GM04503 (cell line): ENCODE measurements around the gene BRCA1.
"Not testable (repeated sequence)": the region's sequence is repeated elsewhere in the genome, so short reads cannot be mapped to it uniquely, and the experiment has no call there.

Experiments used
- DNase-seq: peaks from one replicate; pipeline ENCODE4 v3.0.0-alpha.2; 2012; ENCODE audit warnings: low read depth

Gene BRCA1

DNA sequence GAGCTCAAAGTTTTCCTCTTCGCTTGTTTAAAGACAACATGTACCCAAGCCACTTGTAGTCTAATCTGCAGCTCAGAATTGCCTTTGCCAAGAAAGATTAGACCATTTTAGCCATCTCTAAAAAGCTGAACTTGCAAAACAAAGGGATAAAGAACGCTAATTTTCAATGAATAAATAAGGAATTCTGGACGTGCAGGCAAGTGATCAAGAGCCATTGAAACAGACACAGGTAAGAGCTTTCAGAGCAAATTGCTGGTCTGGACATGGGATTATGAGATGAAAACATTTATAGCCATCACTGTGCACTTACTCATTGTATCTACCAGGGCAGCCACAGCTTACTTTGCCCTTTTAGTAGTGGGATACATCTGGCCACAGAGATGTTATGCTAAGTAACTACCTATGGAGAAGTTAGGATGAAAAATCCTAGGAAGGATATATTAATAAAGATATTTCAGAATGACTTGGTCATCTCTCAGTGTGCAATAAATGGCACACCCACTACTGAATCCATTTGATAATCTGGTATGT is 55.7 kb downstream of the BRCA1 start:
- no peak for DNase-seq

- DNase-seq, result no peak
These were observed 56.4 kb downstream of the BRCA1 start for GRCh38 chr17:43068570-43069367.

GRCh38 chr17:43062984-43063638 is 62.1 kb downstream of the BRCA1 start:
- no peak for DNase-seq

DNA sequence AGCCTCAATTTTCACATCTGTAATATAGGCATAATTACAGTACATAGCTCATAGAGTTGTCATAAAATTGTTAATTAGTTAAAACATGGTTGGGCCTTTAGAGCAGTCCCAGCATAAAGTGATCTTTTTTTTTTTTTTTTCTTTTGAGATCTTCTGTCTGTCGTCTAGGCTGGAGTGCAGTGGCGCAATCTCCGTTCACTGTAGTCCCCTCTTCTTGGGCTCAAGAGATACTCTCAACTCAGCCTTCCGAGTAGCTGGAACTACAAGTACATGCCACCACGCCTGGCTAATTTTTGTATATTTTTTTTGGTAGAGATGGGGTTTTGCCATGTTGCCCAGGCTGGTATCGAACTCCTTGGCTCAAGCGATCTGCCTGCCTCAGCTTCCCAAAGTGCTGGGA is 69.1 kb downstream of the BRCA1 start:
- no peak for DNase-seq

DNA sequence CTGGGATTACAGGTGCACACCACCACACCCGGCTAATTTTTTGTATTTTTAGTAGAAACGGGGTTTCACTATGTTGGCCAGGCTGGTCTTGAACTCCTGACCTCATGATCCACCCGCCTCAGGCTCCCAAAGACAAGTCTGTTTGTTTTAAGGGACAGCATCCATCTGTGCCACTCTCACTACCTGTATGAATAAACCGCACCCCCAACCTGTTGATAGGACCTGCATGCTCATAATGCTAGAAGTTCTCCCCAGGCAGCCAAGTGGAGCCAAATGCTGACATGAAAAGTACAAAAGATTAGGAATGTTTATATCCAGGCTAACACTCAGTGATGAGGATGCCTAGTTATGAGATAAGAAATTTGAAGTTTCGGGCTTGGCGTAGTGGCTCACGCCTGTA is 72.2 kb downstream of the BRCA1 start:
- not testable (repeated sequence) for DNase-seq

DNA sequence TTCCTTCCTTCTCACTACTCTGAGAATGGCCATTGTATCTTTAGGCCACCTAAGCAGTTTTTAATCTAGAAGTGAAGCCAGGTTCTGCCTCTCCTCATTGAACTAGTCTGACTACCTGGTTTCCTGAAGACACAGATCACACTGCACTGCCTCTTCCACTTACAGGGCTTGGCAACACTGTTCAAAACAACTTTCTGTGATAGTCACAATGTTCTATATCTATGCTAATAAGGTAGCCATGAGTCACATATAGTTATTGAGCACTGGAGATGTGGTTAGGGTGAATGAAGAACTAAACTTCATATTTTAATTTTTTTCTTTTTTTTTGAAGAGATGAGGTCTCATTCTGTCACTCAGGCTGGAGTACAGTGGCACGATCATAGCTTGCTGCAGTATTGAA is 73.2 kb downstream of the BRCA1 start:
- no peak for DNase-seq

DNA sequence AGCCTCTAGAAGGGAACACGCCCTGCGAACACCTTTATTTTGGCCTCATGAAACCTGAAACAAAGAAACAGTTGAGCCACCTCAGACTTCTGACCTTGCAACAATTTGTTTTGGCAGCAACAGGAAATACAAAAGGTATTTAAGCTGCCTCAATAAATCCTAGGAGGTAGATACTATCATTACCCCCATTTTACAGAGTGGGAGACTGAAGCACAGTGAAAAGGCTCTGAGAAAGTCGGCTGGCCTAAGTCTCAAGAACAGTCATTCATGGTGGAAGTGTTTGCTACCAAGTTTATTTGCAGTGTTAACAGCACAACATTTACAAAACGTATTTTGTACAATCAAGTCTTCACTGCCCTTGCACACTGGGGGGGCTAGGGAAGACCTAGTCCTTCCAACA is 81.1 kb downstream of the BRCA1 start:
- no peak for DNase-seq

DNA sequence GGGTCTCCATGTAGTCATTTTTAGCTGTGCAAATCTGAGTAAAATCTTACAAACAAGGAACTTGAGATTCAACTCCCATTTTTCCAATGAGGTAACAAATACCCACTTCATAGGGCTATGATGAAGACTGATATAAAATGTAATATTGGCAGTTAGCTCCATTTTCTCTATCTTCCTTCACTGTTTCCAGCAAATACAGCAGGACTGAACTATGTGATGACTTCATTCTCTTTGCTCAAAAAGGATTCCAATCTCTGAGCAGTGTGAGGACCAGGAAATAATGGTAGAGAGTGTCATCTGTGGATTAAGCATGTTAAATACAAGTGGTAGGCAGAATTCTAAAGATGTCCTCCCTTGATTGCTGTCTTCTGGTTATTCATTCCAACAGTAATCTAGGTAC is 81.9 kb downstream of the BRCA1 start:
- no peak for DNase-seq

DNA sequence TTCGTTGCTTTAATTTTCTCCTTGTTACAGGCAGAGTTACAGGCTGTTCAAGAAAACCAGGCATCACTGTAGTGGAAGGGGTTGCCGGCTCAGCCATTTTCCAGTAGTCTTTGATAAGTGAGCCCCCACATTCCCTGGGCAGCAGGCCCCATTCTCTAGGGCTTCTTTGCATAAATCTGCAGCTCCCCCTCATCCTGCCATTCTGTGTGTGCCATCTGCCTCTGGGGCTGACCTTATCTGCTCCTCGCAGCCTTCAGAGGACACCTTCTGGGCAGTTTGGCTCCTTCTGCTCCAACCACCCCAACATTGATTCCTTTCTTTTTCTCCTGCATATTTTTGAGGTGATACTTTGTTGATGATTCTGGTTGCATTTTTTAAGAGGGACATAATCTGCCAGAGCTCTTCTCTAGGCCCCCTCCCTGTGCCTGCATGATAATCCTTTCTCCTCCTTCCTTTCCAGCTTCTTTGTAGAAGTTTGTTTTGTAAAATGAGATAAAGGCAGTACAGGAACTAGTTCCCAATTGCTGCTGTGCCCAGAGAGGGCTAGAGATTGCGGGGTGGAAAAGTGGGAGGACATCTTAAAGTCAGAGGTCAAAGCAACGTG is 83.0 kb downstream of the BRCA1 start:
- no peak for DNase-seq

DNA sequence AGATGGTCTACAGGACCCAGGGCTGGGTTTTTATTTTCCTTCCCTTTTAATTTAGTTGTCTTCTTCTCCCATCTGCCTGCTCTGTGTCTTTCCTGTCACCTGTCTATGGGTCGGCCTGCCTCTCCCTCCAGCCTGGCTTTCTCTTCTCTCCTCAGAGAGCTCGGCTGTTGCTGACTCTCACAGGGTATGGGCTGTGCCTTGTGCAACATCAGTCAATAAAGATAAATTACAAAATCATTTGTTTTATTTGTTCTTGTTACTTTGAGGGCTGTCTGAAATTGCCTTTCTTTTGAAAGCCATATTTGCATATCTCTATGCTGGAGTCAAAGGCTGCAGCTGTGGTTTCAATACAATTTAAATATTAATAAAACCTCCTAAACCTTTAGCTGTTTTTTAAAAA is 84.5 kb downstream of the BRCA1 start:
- no peak for DNase-seq

DNA sequence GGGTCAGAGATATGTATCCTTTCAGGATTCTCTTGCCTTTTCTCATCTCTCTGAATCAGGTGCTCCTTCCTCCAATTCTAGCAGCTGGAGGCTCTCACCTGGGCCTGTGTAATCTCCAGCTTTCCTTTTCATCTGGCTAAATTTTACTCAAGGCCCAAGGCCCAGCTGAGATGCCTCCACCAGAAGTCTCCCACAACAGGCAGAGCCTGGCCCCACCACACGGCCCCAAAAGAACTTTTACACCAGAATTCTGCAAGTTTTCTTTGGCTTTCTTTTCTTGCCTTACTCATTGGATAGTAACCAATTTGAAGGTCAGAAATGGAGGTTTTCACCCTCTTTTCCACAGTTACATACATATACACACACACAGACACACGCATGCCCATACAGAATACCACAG is 85.5 kb downstream of the BRCA1 start:
- no peak for DNase-seq

- DNase-seq, result no peak
These were observed 90.3 kb downstream of the BRCA1 start for GRCh38 chr17:43034894-43035293.

DNA sequence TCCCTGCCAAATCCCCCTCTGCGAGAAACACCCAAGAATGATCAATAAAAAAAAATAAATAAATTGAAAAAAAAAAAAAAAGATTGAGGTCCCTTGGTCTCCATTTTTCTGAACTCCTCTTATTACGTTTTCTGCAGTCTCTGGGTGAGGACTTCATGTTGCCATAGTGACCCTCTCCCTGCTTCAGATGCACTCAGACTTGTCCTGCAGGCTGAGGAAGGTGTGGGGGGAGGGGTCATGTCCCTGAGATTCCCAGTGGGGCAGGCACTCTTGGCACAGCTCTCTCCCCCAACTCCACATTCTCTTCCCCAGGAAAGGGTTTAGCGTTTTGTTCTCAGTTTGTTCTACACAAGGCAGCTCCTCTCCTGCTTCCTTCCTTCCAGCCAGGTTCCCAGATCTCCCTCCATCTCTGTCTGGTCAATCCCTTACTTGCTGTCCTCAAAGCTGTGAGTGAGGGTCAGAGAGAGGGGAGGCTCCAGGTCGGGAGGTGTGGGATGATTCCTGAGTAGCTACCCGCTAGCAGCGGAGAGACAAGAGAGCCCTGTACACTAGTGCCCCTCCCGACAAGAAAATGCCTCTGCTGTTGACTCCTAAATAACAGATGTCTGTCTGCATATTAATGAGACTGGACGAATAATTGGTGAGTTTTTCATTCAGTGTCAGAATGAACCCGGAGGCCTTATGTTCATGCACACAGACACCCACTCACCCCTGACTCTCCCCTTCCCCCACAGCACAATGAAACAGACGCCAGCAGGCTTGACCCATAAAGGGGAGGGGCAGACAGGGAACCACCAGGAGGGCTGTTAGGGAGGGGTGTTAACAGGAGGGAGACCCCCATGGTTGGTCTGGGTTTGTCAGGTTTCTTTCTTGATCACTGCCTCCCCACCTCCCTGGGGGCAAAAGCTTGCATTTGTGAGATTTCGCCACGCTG is 90.9 kb downstream of the BRCA1 start:
- no peak for DNase-seq

DNA sequence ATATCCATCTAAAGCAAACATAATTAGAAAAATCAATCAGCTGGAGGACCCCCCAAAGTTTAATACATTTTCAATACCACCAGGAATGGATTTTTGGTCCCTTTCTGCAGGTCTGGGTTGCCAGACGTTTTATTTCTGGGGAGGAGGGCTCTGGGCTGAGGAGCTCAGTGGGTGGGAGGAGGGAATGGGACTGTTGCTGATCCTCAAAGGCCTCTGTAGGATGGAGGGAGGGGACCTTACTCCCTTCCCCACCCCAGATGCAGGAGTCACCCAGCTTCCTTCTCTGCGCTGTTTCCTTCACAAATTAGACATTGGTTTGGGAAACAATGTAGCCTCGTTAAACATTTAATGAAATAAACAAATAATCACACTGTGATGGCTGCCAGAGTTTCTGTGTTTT is 93.5 kb downstream of the BRCA1 start:
- DNase-seq, result no peak

DNA sequence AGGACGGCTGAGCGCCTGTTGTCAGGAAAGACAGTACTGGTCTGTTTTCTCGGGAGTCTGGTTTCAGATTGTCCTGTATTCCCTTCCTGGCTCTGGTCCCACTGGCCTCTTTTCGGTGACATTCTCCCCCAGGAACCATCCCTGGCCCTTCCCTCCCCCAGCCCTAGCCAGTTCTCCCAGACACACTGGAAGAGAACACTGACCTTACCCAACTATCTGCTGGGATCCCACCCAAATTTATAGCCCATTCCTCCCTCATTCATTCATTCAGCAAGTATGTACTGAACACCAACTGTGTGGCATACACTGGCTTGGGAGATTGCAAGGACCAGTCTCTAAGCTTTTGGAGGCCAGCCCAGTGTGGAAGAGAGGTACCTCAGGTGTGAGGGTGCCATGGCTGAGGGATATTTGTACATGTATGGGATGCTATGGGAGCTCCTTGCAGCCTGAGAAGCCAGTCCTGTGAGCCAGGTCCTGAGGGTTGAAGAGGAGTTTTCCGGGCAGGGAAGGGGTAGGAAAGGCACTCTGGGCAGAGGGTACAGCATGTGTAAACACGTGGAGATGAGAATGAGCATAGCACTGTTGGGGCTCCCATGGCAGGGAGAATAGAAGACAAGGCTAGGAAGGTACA is 94.9 kb downstream of the BRCA1 start:
- no peak for DNase-seq

- no peak for DNase-seq
These were observed 96.8 kb downstream of the BRCA1 start for GRCh38 chr17:43028221-43028861.

GRCh38 chr17:43027091-43028032 is 97.8 kb downstream of the BRCA1 start:
- no peak for DNase-seq

DNA sequence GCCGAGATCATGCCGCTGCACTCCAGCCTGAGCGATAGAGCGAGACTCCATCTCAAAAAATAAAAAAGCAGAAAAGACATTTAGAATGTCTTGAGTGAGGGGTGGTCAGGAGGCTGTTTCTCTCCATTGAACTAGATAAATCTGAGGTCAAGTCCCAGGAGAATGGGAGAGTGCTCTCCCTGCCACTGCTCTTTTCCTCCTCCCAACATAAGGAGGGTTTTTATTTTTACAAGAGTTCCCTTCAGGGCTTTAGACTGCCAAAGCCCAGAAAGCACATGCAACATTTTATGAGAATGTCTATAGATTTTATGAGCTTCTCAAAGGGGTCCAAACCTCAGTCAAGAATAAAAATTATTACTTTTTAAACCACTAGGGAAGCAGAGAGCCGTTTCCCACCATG is 98.6 kb downstream of the BRCA1 start:
- DNase-seq, result no peak

- DNase-seq, result no peak
These were observed 99.2 kb downstream of the BRCA1 start for GRCh38 chr17:43025766-43026537.
